CD4-positive, alpha-beta memory T cell (primary cell): ENCODE results near the gene RALGDS. TPM values are rescaled to one million over a fixed set of nuclear protein-coding genes. Genes with fewer than 3 reads are reported as not detected.

Experiments
- CTCF ChIA-PET: fragments of 350-600 bp; sonication (Branson Sonifier 250); formaldehyde crosslinking; loops from one replicate; lab custom pipeline; 2021; ENCODE audit warnings: inconsistent platforms; ENCODE audit not compliant: partially characterized antibody; lab: Charles Lee
- POLR2A ChIA-PET: fragments of 350-600 bp; sonication (Branson Sonifier 250); formaldehyde crosslinking; loops from one replicate; lab custom pipeline; 2021; ENCODE audit not compliant: partially characterized antibody; lab: Charles Lee
- DNase-seq, 5 donors: peaks; one replicate each; pipeline versions ENCODE4 v3.0.0 to v3.0.0-alpha.2; 2020 to 2022; ENCODE audit warnings: mixed read lengths in 1 of 5
- H3K27ac ChIP-seq: one replicate; pipeline ENCODE4 v1.7.0; 2013; ENCODE audit warnings: low read depth, low read length
- H3K27me3 ChIP-seq: 2 replicates; pipeline ENCODE4 v1.7.0; 2013; ENCODE audit warnings: mild to moderate bottlenecking, low read length, moderate library complexity; ENCODE audit not compliant: insufficient read depth
- H3K36me3 ChIP-seq: 2 replicates; pipeline ENCODE4 v1.7.0; 2013; ENCODE audit warnings: mild to moderate bottlenecking, low read length, moderate library complexity; ENCODE audit not compliant: insufficient read depth
- H3K4me1 ChIP-seq: 2 replicates; pipeline ENCODE4 v1.7.0; 2013; ENCODE audit warnings: mild to moderate bottlenecking, low read length, moderate library complexity; ENCODE audit not compliant: insufficient read depth
- H3K4me3 ChIP-seq, 2 donors: one replicate each; pipeline ENCODE4 v1.7.0; 2013; ENCODE audit warnings: low read length in 2 of 2, mild to moderate bottlenecking in 1 of 2
- H3K9me3 ChIP-seq, 2 donors: one replicate each; pipeline ENCODE4 v1.7.0; 2013; ENCODE audit warnings: low read length in 2 of 2, control low read depth in 1 of 2; ENCODE audit not compliant: control insufficient read depth in 1 of 2
- H3K27ac Mint-ChIP-seq, 7 donors: one replicate each; pipeline ENCODE4 v1.8.0; 2020 to 2021; ENCODE audit warnings: mixed read lengths in 7 of 7, mild to moderate bottlenecking in 6 of 7, inconsistent platforms in 3 of 7, moderate library complexity in 3 of 7
- H3K27me3 Mint-ChIP-seq, 2 donors: one replicate each; pipeline ENCODE4 v1.8.0; 2020 to 2021; ENCODE audit warnings: mixed read lengths in 2 of 2
- H3K36me3 Mint-ChIP-seq, 2 donors: one replicate each; pipeline ENCODE4 v1.8.0; 2020 to 2021; ENCODE audit warnings: mixed read lengths in 2 of 2, inconsistent platforms in 1 of 2, mild to moderate bottlenecking in 1 of 2
- H3K4me1 Mint-ChIP-seq, 4 donors: one replicate each; pipeline ENCODE4 v1.8.0; 2020 to 2021; ENCODE audit warnings: mixed read lengths in 4 of 4, mild to moderate bottlenecking in 1 of 4
- H3K4me3 Mint-ChIP-seq, 8 donors: one replicate each; pipeline ENCODE4 v1.8.0; 2020 to 2021; ENCODE audit warnings: mixed read lengths in 8 of 8, mild to moderate bottlenecking in 7 of 8, moderate library complexity in 6 of 8, inconsistent platforms in 3 of 8
- H3K9me3 Mint-ChIP-seq, 8 donors: one replicate each; pipeline ENCODE4 v1.8.0; 2020 to 2021; ENCODE audit warnings: mixed read lengths in 8 of 8, mild to moderate bottlenecking in 5 of 8, inconsistent platforms in 3 of 8, moderate library complexity in 1 of 8
- intact Hi-C: fragments of 100-400 bp; cut with micrococcal nuclease; formaldehyde crosslinking; loops from one replicate; pipeline ENCODE4 v1.15.1; 2023
- polyA plus RNA-seq, 2 donors: library from polyadenylated mRNA; unstranded; fragments of 300-500 nt; fragmentation: Illumina TruSeq; gene quantifications; one replicate each; pipeline ENCODE4 v1.2.3, GENCODE V29; 2021
- total RNA-seq, 2 experiments: library from RNA; stranded (reverse); gene quantifications; one replicate each; pipeline ENCODE4 v1.2.3, GENCODE V29; 2021

Gene RALGDS
- total and polyA plus RNA-seq, 4 experiments from 2014 or later: 27.9 to 131 (median 95.2) TPM

DNA sequence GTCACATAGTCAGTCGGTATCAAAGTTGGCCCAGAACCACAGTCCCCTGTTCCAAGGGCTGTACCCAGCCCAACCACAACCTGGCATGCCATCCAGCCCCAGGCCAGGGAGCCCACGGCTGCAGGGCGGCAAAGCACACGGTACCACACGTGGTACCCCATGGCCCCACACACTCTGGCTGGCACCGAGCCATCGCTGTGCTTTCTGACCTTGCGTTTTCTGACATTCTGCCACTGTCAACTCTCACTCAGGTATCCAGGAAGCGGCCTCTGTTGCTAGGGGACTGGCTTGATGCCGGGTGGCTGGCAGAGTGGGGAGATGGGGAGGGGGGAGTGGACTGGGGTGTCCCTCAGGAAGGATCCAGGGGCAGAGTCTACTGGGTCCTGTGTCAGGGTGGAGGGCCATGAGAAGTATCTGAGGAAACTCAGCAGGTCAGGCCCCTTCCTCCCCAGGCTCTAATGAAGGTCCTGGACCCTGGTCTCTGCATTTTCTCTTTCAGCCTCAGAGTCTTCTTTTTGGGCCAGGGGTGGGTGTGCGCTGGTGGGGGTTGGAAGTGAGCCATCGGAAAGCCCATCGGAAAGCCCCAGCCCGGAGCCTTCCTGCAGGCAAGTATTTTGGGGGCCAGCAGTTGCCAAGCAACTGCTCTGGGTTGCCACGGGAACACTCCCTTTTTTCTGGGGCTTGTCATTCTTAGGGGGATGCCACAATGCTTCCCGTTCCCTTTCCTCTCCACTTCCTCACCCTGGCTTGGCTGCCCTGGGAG lies 21.0 kb upstream of the RALGDS start:
- no peaks in the 10 kb centered on the region for H3K9me3 Mint-ChIP-seq
- peak overlapping the region in 1 of 2 donors; percentile 44 for H3K4me3 ChIP-seq
- intact Hi-C loops: loop anchor here (1.0 kb wide), 1 partner anchor 9 kb away; no protein-coding TSS in a partner anchor
- H3K4me3 Mint-ChIP-seq: peak overlapping the region in 7 of 8 donors; percentile 45 to 87 (median 72)
- peaks cover 96% of the 10 kb centered on the region for H3K4me1 ChIP-seq
- H3K27ac ChIP-seq: peak overlapping the region; percentile 95
- H3K27me3 Mint-ChIP-seq: no peaks in the 10 kb centered on the region
- H3K9me3 ChIP-seq: no peaks in the 10 kb centered on the region
- H3K36me3 Mint-ChIP-seq: peaks cover 0 to 2% of the 10 kb centered on the region in 2 donors
- H3K27me3 ChIP-seq: no peaks in the 10 kb centered on the region
- H3K27ac Mint-ChIP-seq: peak overlapping the region; percentile 97 to 100 (median 98)
- H3K36me3 ChIP-seq: peaks cover 4% of the 10 kb centered on the region
- ChIA-PET CTCF (interaction anchor here (8.1 to 19.9 kb wide), 2 partner anchors 11 to 34 kb away, joined by 282 to 596 read pairs; partner anchors contain the start of gene RALGDS), POLR2A (interaction anchor here (5.9 to 13.6 kb wide), 3 partner anchors 11 to 111 kb away, joined by 59 to 424 read pairs (median 345); partner anchors contain the start of genes GTF3C5 and RALGDS)
- peak; percentile 81 to 96 (median 86) for DNase-seq
- H3K4me1 Mint-ChIP-seq: peaks cover 41 to 79% (median 60%) of the 10 kb centered on the region in 4 donors

DNA sequence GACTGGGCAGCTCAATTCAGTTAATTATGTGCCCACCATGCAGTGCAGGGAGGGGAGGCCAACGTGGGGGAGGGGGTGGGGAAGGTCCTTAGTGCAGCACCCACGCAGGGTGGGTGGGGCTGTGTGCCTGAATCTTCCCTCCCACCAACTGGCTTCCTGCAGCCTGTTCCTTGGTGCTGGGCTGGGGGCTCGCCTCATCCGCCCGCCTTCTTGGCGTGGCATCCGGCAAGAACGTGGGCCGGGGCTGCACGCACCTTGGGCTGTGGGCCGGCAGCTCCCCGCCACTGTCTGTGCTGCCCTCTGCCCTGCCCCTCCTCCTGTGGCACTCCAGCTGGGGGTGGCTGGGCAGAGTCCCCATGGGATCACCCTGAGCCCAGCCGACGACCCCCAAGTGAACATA lies 19.6 kb upstream of the RALGDS start:
- H3K27me3 Mint-ChIP-seq: no peaks in the 10 kb centered on the region
- H3K27ac ChIP-seq: peak overlapping the region; percentile 95
- DNase-seq: no peak
- H3K36me3 Mint-ChIP-seq: peaks cover 5% of the 10 kb centered on the region in 2 donors
- peak overlapping the region in 1 of 8 donors; percentile 30 for H3K4me3 Mint-ChIP-seq
- H3K27ac Mint-ChIP-seq: peak overlapping the region; percentile 97 to 100 (median 98)
- no peaks in the 10 kb centered on the region for H3K9me3 Mint-ChIP-seq
- H3K4me1 Mint-ChIP-seq: peaks cover 44 to 78% (median 61%) of the 10 kb centered on the region in 4 donors
- no peaks in the 10 kb centered on the region for H3K27me3 ChIP-seq
- intact Hi-C loops: no loop called here
- H3K36me3 ChIP-seq: no peaks in the 10 kb centered on the region
- CTCF ChIA-PET: no interaction called here
- no peaks in the 10 kb centered on the region for H3K9me3 ChIP-seq
- peaks cover 99% of the 10 kb centered on the region for H3K4me1 ChIP-seq
- H3K4me3 ChIP-seq: no peak overlapping the region
- POLR2A ChIA-PET: interaction anchor here (13.6 kb wide), 1 partner anchor 9 kb away, joined by 424 read pairs; no protein-coding TSS in a partner anchor

DNA sequence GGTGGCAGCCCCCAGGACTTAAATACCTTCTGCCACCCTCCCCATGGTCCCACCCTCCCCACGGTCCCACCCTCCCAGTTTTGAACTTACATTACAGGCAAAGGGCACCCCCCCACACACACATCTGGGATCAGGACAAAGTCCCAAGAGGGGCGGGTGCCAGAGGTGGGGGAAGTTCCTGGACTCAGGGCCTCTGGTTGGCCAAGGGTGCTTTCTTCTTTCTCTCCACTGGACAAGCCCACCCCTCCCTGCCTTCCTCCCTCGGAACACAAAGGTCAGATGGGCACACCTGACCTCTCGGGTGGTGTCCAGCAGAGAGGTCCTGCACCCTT lies 19.1 kb upstream of the RALGDS start:
- H3K9me3 Mint-ChIP-seq: no peaks in the 10 kb centered on the region

DNA sequence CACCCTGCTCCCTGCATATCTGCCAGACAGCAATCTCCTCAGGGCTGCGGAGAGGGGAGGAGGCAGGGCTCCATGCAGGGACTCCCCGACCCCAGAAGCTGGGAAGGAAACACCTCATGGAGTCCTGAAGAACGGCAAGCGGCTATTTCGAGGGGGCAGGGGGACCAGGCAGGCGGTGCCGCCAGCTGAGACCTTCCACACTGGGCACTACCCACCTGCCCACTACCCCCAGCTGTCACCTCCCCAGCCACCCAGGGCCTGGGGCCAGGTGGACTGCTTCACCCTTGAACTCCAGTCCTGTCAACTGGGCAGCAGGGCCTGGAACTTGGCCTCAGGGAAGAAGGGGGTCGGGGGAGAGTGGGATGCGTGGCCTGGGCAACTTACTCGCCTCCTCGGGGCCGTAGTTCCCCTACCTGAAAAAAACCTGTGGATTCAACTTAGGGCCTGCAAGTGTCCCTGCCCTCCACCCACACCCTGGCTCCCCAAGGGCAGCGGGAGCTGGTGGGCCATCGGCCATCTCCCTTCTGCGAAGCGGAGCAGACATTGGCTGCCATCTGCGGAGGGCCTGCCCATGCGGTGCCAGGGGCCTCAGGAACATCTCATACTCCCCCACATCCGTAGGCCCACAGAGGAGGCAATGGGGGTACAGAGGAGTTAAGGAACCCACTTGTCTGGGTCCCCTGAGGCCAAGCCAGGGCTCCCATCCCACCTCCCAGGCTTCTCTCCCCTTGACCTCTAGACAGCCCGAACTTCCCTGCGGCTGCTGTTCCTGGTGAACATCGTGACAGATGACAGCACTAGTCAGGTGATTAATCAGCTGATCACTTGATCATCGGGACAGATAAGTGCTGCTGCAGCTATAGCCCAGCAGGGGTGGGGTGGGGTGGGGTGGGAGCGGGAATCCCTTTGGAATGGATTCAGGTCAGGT lies 18.5 kb upstream of the RALGDS start:
- Histone ChIP-seq H3K27me3 (no peaks in the 10 kb centered on the region), H3K4me3 (no peak overlapping the region), H3K9me3 (no peaks in the 10 kb centered on the region), H3K27ac (peak overlapping the region; percentile 1), H3K4me1 (peaks cover 99% of the 10 kb centered on the region), H3K36me3 (no peaks in the 10 kb centered on the region)
- Mint-ChIP-seq H3K36me3 (peaks cover 5% of the 10 kb centered on the region in 2 donors), H3K27me3 (no peaks in the 10 kb centered on the region), H3K4me1 (peaks cover 43 to 78% (median 61%) of the 10 kb centered on the region in 4 donors), H3K27ac (peak overlapping the region; percentile 78 to 100 (median 83)), H3K4me3 (peak overlapping the region in 1 of 8 donors; percentile 30), H3K9me3 (no peaks in the 10 kb centered on the region)
- intact Hi-C loops: no loop called here
- ChIA-PET CTCF (no interaction called here), POLR2A (interaction anchor here (1.7 to 13.6 kb wide), 2 partner anchors 8 to 109 kb away, joined by 6 to 424 read pairs; partner anchors contain the start of gene GTF3C5)
- peak in 1 of 5 donors; percentile 36 for DNase-seq

More for the DNA sequence above, 19.1 kb upstream of the RALGDS start:
- H3K4me3 ChIP-seq: no peak overlapping the region
- intact Hi-C loops: no loop called here
- no peaks in the 10 kb centered on the region for H3K27me3 ChIP-seq
- H3K27ac ChIP-seq: peak overlapping the region; percentile 95
- POLR2A ChIA-PET: interaction anchor here (1.7 to 13.6 kb wide), 2 partner anchors 9 to 109 kb away, joined by 6 to 424 read pairs; partner anchors contain the start of gene GTF3C5
- no peak for DNase-seq
- peaks cover 5% of the 10 kb centered on the region in 2 donors for H3K36me3 Mint-ChIP-seq
- H3K9me3 ChIP-seq: no peaks in the 10 kb centered on the region
- peaks cover 44 to 78% (median 62%) of the 10 kb centered on the region in 4 donors for H3K4me1 Mint-ChIP-seq
- peak overlapping the region in 2 of 7 donors; percentile 66 to 100 for H3K27ac Mint-ChIP-seq
- H3K4me3 Mint-ChIP-seq: no peak overlapping the region
- H3K27me3 Mint-ChIP-seq: no peaks in the 10 kb centered on the region
- H3K36me3 ChIP-seq: no peaks in the 10 kb centered on the region
- H3K4me1 ChIP-seq: peaks cover 99% of the 10 kb centered on the region
- CTCF ChIA-PET: no interaction called here

DNA sequence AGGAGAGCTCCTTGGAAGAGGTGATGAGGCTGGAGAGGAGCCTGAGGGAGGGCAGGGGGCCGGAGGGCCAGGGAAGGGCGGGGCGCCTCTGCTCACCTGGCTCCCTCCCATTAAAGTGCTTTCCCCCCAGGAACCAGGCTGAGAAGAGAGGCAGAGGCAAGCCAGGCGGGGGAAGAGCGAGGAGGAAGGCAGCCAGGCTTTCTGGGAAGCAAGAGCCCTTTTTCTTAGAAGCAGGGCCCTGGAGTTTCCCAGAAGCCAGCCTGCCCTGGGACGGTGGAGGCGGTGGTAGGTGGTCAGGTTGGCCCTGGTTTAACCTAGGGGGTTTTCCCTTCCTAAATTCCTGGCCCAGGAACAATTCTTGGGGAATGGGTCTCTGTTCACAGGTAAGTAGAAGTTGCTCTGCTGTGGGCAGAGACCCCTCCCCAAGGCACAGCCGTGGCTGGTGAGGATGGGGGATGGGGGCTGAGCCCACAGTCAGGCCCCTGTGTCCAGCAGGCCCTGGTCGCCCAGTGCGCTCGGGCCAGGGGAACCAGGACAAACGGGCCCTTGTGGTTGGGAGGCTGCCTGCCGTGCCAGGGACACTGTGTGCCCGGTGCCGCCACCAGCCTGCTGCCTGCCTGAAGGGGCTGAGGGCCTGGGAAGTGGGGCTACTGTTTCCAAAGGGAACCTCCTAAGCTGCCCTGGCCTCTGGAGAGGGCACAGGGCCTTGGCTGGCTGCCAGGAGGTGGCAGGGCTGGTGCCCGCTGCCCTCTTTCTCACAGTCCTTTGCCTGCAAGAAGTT lies 16.6 kb upstream of the RALGDS start:
- Mint-ChIP-seq H3K27me3 (no peaks in the 10 kb centered on the region), H3K27ac (peak overlapping the region; percentile 89 to 100 (median 100)), H3K4me3 (peak overlapping the region in 4 of 8 donors; percentile 7 to 65 (median 34)), H3K36me3 (peaks cover 5 to 12% of the 10 kb centered on the region in 2 donors), H3K9me3 (no peaks in the 10 kb centered on the region), H3K4me1 (peaks cover 43 to 80% (median 64%) of the 10 kb centered on the region in 4 donors)
- Histone ChIP-seq H3K9me3 (no peaks in the 10 kb centered on the region), H3K36me3 (no peaks in the 10 kb centered on the region), H3K27me3 (no peaks in the 10 kb centered on the region), H3K4me1 (peaks cover 100% of the 10 kb centered on the region), H3K27ac (peak overlapping the region; percentile 56), H3K4me3 (no peak overlapping the region)
- ChIA-PET POLR2A (interaction anchor here (1.0 to 13.2 kb wide), 3 partner anchors 8 to 16 kb away, joined by 3 to 424 read pairs (median 49); partner anchors contain the start of gene RALGDS), CTCF (interaction anchor here (0.8 to 13.5 kb wide), 3 partner anchors 8 to 36 kb away, joined by 3 to 282 read pairs (median 3); no protein-coding TSS in a partner anchor)
- DNase-seq: no peak
- intact Hi-C loops: no loop called here

DNA sequence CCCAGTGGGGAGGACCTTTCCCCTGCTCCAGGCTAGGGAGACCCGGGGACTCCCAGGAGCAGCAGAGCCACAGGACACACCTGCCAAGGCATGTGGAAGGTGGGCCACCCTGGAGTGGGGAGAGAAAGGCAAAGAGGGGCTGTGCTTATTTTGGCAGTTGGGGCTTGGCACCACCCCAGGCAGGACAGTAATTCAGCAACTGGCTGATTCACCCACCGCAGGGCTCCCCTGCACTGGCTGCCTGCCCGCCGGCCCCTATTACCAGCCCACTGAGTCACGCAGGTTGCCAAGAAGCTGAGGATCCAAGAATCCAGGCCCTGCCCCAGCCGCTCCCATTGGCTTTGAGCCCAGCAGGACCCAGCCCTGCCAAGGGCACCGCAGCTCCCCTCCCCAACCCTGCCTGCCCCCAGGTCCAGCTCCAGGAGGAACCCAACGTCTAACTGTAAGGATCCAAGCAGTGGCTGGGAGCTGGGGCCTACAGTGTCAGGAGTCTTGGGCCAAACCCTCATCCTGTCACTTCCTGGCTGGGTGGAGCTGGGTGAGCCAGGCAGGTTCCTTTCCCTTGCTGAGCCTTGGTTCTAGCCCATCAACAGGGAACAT lies 14.2 kb upstream of the RALGDS start:
- H3K4me1 ChIP-seq: peaks cover 99% of the 10 kb centered on the region
- no peaks in the 10 kb centered on the region for H3K9me3 ChIP-seq
- peaks cover 5 to 14% of the 10 kb centered on the region in 2 donors for H3K36me3 Mint-ChIP-seq
- no peaks in the 10 kb centered on the region for H3K27me3 ChIP-seq
- peaks cover 0 to 3% (median 0%) of the 10 kb centered on the region in 8 donors for H3K9me3 Mint-ChIP-seq
- peak overlapping the region in 7 of 8 donors; percentile 39 to 99 (median 79) for H3K4me3 Mint-ChIP-seq
- H3K4me3 ChIP-seq: peak overlapping the region; percentile 3 to 27
- intact Hi-C loops: no loop called here
- peak overlapping the region; percentile 100 for H3K27ac Mint-ChIP-seq
- H3K27ac ChIP-seq: peak overlapping the region; percentile 100
- ChIA-PET POLR2A (interaction anchor here (1.2 to 13.2 kb wide), 4 partner anchors 10 to 105 kb away, joined by 9 to 424 read pairs (median 38); partner anchors contain the start of genes GTF3C5 and RALGDS), CTCF (interaction anchor here (2.2 to 13.5 kb wide), 2 partner anchors 11 to 105 kb away, joined by 5 to 282 read pairs; partner anchors contain the start of gene GTF3C5)
- no peaks in the 10 kb centered on the region for H3K36me3 ChIP-seq
- DNase-seq: peak in 3 of 5 donors; percentile 39 to 82 (median 44)
- H3K4me1 Mint-ChIP-seq: peaks cover 42 to 82% (median 64%) of the 10 kb centered on the region in 4 donors
- H3K27me3 Mint-ChIP-seq: no peaks in the 10 kb centered on the region
